H1 (cell line): ENCODE results near the gene PLEKHA1. TPM values are rescaled to one million over a fixed set of nuclear protein-coding genes. Genes with fewer than 3 reads are reported as not detected.

Source experiments
- CTCF ChIA-PET: fragments of 300-600 bp; sonication (Branson Sonifier 250); formaldehyde crosslinking; loops from one replicate; lab custom pipeline; 2021; ENCODE audit not compliant: partially characterized antibody; lab: Charles Lee
- POLR2A ChIA-PET: fragments of 300-600 bp; sonication (Branson Sonifier 250); formaldehyde crosslinking; loops from one replicate; lab custom pipeline; 2021; ENCODE audit warnings: inconsistent platforms; ENCODE audit not compliant: partially characterized antibody; lab: Charles Lee
- DNase-seq, 2 experiments: peaks; one replicate each; pipeline versions ENCODE4 v3.0.0 to v3.0.0-alpha.2; 2010 to 2022; ENCODE audit warnings: low spot score in 2 of 2, low read depth in 1 of 2, mixed read lengths in 1 of 2
- FAIRE-seq: peaks from 2 replicates; lab custom pipeline; 2011; peaks lifted over from hg19 to GRCh38; lab: Jason Lieb, UNC
- H2AFZ ChIP-seq: 2 replicates; pipeline ENCODE4 v1.8.1; 2012; ENCODE audit warnings: low read length, inconsistent platforms
- H2AK5ac ChIP-seq: 2 replicates; pipeline ENCODE4 v1.6.1; 2013; ENCODE audit warnings: low read depth, low read length
- H2BK120ac ChIP-seq: replicated peaks from 2 replicates; pipeline ENCODE3; 2013; ENCODE audit warnings: low read depth, low read length, inconsistent platforms
- H2BK12ac ChIP-seq: 2 replicates; pipeline ENCODE4 v1.6.1; 2013; ENCODE audit warnings: low read depth, low read length
- H2BK15ac ChIP-seq: 2 replicates; pipeline ENCODE4 v1.6.1; 2013; ENCODE audit warnings: low read length
- H2BK20ac ChIP-seq: 2 replicates; pipeline ENCODE4 v1.6.1; 2013; ENCODE audit warnings: low read length
- H2BK5ac ChIP-seq: 2 replicates; pipeline ENCODE4 v1.6.1; 2013; ENCODE audit warnings: low read depth, low read length
- H3K14ac ChIP-seq: 2 replicates; pipeline ENCODE4 v1.6.1; 2013; ENCODE audit warnings: inconsistent platforms; ENCODE audit not compliant: insufficient read length
- H3K18ac ChIP-seq: 2 replicates; pipeline ENCODE4 v1.6.1; 2013; ENCODE audit warnings: low read length; ENCODE audit errors: extremely low read depth
- H3K23ac ChIP-seq: 2 replicates; pipeline ENCODE4 v1.6.1; 2013; ENCODE audit warnings: inconsistent platforms; ENCODE audit not compliant: insufficient read length
- H3K23me2 ChIP-seq: 2 replicates; pipeline ENCODE4 v1.6.1; 2013; ENCODE audit warnings: low read depth, low read length
- H3K27ac ChIP-seq: 2 replicates; pipeline ENCODE4 v1.6.1; 2011; ENCODE audit warnings: low read depth, low read length, inconsistent platforms
- H3K27me3 ChIP-seq, 4 experiments: replicated peaks in 1 of 4; 1 replicate in 1 of 4; 2 replicates in 3 of 4; pipeline versions ENCODE4 v1.6.1 to v1.8.1; 2011 to 2013; ENCODE audit warnings: low read length in 3 of 4, mild to moderate bottlenecking in 3 of 4, inconsistent platforms in 2 of 4, mixed read lengths in 2 of 4, moderate library complexity in 1 of 4; ENCODE audit not compliant: control insufficient read depth in 3 of 4, insufficient read depth in 3 of 4; ENCODE audit errors: extremely low read depth in 1 of 4
- H3K36me3 ChIP-seq, 4 experiments: 2 replicates each; pipeline versions ENCODE4 v1.6.1 to v1.8.1; 2011 to 2013; ENCODE audit warnings: mild to moderate bottlenecking in 4 of 4, low read length in 3 of 4, moderate library complexity in 2 of 4, control low read depth in 1 of 4, inconsistent platforms in 1 of 4; ENCODE audit not compliant: insufficient read depth in 4 of 4, control insufficient read depth in 2 of 4
- H3K4ac ChIP-seq: replicated peaks from 2 replicates; pipeline ENCODE3; 2013; ENCODE audit warnings: low read length, low read depth, mixed read lengths, inconsistent platforms; ENCODE audit not compliant: insufficient read length
- H3K4me1 ChIP-seq, 4 experiments: replicated peaks in 1 of 4; 1 replicate in 1 of 4; 2 replicates in 3 of 4; pipeline versions ENCODE4 v1.6.1 to v1.8.1; 2011 to 2013; ENCODE audit warnings: low read length in 3 of 4, inconsistent platforms in 2 of 4, mixed read lengths in 1 of 4; ENCODE audit not compliant: insufficient read depth in 4 of 4, control insufficient read depth in 3 of 4
- H3K4me2 ChIP-seq, 2 experiments: 2 replicates each; pipeline versions ENCODE4 v1.6.1 to v1.8.1; 2011 to 2013; ENCODE audit warnings: low read depth in 2 of 2, low read length in 2 of 2, control low read depth in 1 of 2, inconsistent platforms in 1 of 2, mild to moderate bottlenecking in 1 of 2; ENCODE audit not compliant: insufficient read depth in 1 of 2
- H3K4me3 ChIP-seq, 4 experiments: fragments of 200-600, 300-600 bp in 1 of 4; sonication (generic), shearing (Covaris generic), sonication (Bioruptor Twin) in 1 of 4; 2 replicates each; pipeline versions ENCODE4 v1.5.1 to v1.8.1; 2011 to 2016; ENCODE audit warnings: low read length in 4 of 4, low read depth in 3 of 4, control low read depth in 2 of 4, inconsistent platforms in 2 of 4, mild to moderate bottlenecking in 2 of 4, mixed read lengths in 1 of 4, moderate library complexity in 1 of 4; ENCODE audit not compliant: insufficient read depth in 2 of 4; ENCODE audit errors: extremely low read depth in 1 of 4
- H3K56ac ChIP-seq: replicated peaks from 2 replicates; pipeline ENCODE3; 2013; ENCODE audit warnings: low read depth, mild to moderate bottlenecking, mixed read lengths, low read length, inconsistent platforms; ENCODE audit not compliant: insufficient read length
- H3K79me1 ChIP-seq: 2 replicates; pipeline ENCODE4 v1.6.1; 2013; ENCODE audit warnings: low read depth, low read length, control low read depth
- H3K79me2 ChIP-seq, 2 experiments: 2 replicates each; pipeline versions ENCODE4 v1.6.1 to v1.8.1; 2012 to 2013; ENCODE audit warnings: low read length in 2 of 2, mild to moderate bottlenecking in 2 of 2, inconsistent platforms in 1 of 2; ENCODE audit not compliant: insufficient read depth in 2 of 2, control insufficient read depth in 1 of 2
- H3K9ac ChIP-seq, 4 experiments: replicated peaks in 1 of 4; 1 replicate in 1 of 4; 2 replicates in 3 of 4; pipeline versions ENCODE4 v1.6.1 to v1.8.1; 2011 to 2013; ENCODE audit warnings: low read depth in 3 of 4, low read length in 3 of 4, control low read depth in 2 of 4, mild to moderate bottlenecking in 2 of 4, moderate library complexity in 2 of 4, inconsistent platforms in 1 of 4; ENCODE audit errors: extremely low read depth in 1 of 4
- H3K9me3 ChIP-seq, 2 experiments: 2 replicates each; pipeline versions ENCODE4 v1.6.1 to v1.8.1; 2012 to 2013; ENCODE audit warnings: mild to moderate bottlenecking in 2 of 2, moderate library complexity in 2 of 2, control low read depth in 1 of 2, inconsistent platforms in 1 of 2, low read depth in 1 of 2, low read length in 1 of 2, mixed read lengths in 1 of 2; ENCODE audit not compliant: insufficient read depth in 2 of 2
- H4K20me1 ChIP-seq, 2 experiments: replicated peaks in 1 of 2; 2 replicates each; pipeline versions ENCODE3 to v1.8.1; 2011 to 2013; ENCODE audit warnings: inconsistent platforms in 2 of 2, low read length in 2 of 2, mild to moderate bottlenecking in 1 of 2; ENCODE audit not compliant: insufficient read depth in 2 of 2, control insufficient read depth in 1 of 2
- H4K5ac ChIP-seq: 2 replicates; pipeline ENCODE4 v1.6.1; 2013; ENCODE audit warnings: low read length, low read depth, mixed read lengths, inconsistent platforms; ENCODE audit not compliant: insufficient read length
- H4K8ac ChIP-seq: 2 replicates; pipeline ENCODE4 v1.8.0; 2013; ENCODE audit warnings: mild to moderate bottlenecking, moderate library complexity, low read length, inconsistent platforms; ENCODE audit not compliant: insufficient read depth; ENCODE audit errors: extremely low read depth
- H4K91ac ChIP-seq: replicated peaks from 2 replicates; pipeline ENCODE3; 2013; ENCODE audit warnings: low read length, mixed read lengths, inconsistent platforms; ENCODE audit not compliant: insufficient read length
- BACH1 ChIP-seq: IDR thresholded peaks from 2 replicates; pipeline ENCODE4 v1.6.1; 2012; ENCODE audit warnings: low read length, improper control_type of control experiment
- EZH2 ChIP-seq: fragments of 200-600 bp; sonication (generic); IDR thresholded peaks from 2 replicates; pipeline ENCODE4 v1.7.1; 2012; ENCODE audit warnings: low read depth, mild to moderate bottlenecking, moderate library complexity, low read length, inconsistent platforms; ENCODE audit not compliant: severe bottlenecking
- KDM4A ChIP-seq: IDR thresholded peaks from one replicate; pipeline ENCODE4 v1.7.1; 2012; ENCODE audit warnings: low read depth, mild to moderate bottlenecking, moderate library complexity, low read length, inconsistent platforms; ENCODE audit not compliant: severe bottlenecking
- MAFK ChIP-seq: IDR thresholded peaks from 2 replicates; pipeline ENCODE4 v1.6.1; 2012; ENCODE audit warnings: low read depth, mild to moderate bottlenecking, improper control_type of control experiment, low read length
- POLR2A ChIP-seq, 2 experiments: IDR thresholded peaks; 1 replicate in 1 of 2; 2 replicates in 1 of 2; pipeline ENCODE4 v1.6.1; 2011; ENCODE audit warnings: low read depth in 2 of 2, low read length in 2 of 2, mild to moderate bottlenecking in 2 of 2; ENCODE audit errors: control extremely low read depth in 1 of 2
- RAD21 ChIP-seq, 2 experiments: IDR thresholded peaks in 1 of 2; conservative IDR thresholded peaks in 1 of 2; 2 replicates each; pipeline ENCODE4 v1.6.1; 2011; ENCODE audit warnings: low read depth in 2 of 2, low read length in 2 of 2, improper control_type of control experiment in 1 of 2, inconsistent platforms in 1 of 2, mild to moderate bottlenecking in 1 of 2, moderate library complexity in 1 of 2
- SP4 ChIP-seq: IDR thresholded peaks from 2 replicates; pipeline ENCODE4 v1.6.1; 2012; ENCODE audit warnings: low read length, inconsistent platforms
- TAF1 ChIP-seq: IDR thresholded peaks from 2 replicates; pipeline ENCODE4 v1.6.1; 2011; ENCODE audit warnings: mild to moderate bottlenecking, low read depth, low read length
- TAF7 ChIP-seq: optimal IDR thresholded peaks from 2 replicates; pipeline ENCODE3; 2011; ENCODE audit warnings: low read depth, mild to moderate bottlenecking, inconsistent platforms, low read length, moderate library complexity, borderline replicate concordance
- TBP ChIP-seq: IDR thresholded peaks from 2 replicates; pipeline ENCODE4 v1.6.1; 2011; ENCODE audit warnings: low read depth, low read length, improper control_type of control experiment
- WGBS, 2 experiments: shearing (Covaris generic) in 1 of 2; methylation state at CpG; one replicate each; pipeline versions ENCODE4 v1.1.6 to v1.1.7; 2013 to 2015; ENCODE audit warnings: low lambda C conversion rate in 2 of 2, mixed read lengths in 2 of 2, inconsistent platforms in 1 of 2, low coverage in 1 of 2, missing lambda C conversion rate in 1 of 2; ENCODE audit not compliant: insufficient replicate concordance in 2 of 2, insufficient coverage in 1 of 2, insufficient read length in 1 of 2; ENCODE audit errors: extremely low coverage in 1 of 2, missing lambda C conversion rate in 1 of 2; 5-methylcytosine and 5-hydroxymethylcytosine counted together
- polyA plus RNA-seq, 7 experiments: library from polyadenylated mRNA; depleted of rRNA in 3 of 7; stranded (reverse) in 5 of 7; unstranded in 2 of 7; fragments of >200 nt in 5 of 7; fragments of 200-250 nt in 2 of 7; gene quantifications; 1 replicate in 5 of 7; 2 replicates in 1 of 7; 4 replicates in 1 of 7; pipeline versions ENCODE4 v1.2.1 to v1.2.3, GENCODE V29; 2011 to 2013; ENCODE audit warnings: missing spikeins in 2 of 7, mixed read lengths in 2 of 7
- total RNA-seq: library from RNA; stranded (reverse); fragmentation: NEBNext Ultra II Directional; extraction: Animal tissue kit (Norgen Biotek cat#: 25700); gene quantifications from 2 replicates; pipeline ENCODE4 v1.2.1, GENCODE V29; 2021

Gene PLEKHA1
- total and polyA plus RNA-seq, 2 of the 8 experiments (the other 6 are each of a cell fraction or from before 2014, with no cell fraction given): 15.6 to 39.7 TPM

DNA sequence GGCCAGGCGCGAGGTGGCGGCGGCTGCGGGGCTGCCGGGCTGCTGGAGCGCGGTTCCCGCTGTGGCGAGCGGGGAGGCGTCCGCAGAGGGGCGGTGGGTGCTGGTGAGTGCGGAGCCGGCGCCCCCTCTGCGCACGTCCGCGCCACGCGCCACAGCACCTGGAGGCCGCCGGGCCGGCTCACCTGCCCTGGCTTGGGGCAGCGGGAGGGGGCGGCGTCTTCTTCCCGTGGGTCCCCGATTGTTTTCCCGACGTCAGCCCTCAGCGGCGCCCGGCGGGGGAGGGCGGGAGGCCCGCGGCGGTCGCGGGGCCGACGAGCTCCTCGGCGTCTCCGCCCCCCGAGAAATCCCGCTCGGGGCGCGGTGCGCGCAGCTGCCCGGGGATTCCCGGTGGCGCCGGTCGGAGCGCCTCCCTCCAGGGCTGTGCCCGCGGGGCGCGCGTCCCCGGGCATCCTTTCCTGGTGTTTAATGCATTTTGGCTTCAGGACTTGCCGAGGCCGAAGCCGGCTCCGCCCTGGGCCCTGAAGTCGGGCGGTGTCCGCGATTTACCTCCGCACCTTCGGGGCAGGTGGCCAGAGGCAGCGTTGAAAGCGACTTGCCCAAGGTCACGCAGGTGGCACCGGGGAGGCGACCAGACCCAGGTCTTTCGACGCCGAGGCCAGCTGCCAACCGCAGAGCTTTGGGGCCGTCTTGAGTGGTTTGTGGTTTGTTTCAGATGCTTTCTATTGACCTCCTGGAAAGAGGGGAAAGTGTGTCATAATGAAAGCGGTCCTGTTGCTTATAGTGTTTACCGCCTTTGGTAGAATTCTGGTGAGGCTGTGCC is 561 bp downstream of the PLEKHA1 start:
- Histone ChIP-seq H3K9me3 (no peaks in the 10 kb centered on the region), H3K9ac (peak overlapping the region; percentile 51 to 86 (median 54)), H2BK120ac (no peak overlapping the region), H2AK5ac (no peak overlapping the region), H4K20me1 (no peaks in the 10 kb centered on the region), H2AFZ (no peak overlapping the region), H4K5ac (peak overlapping the region; percentile 41), H3K4ac (peak overlapping the region; percentile 53), H3K27me3 (peaks cover 0 to 11% (median 5%) of the 10 kb centered on the region in 4 experiments; a peak in 3 of 7 replicates), H3K4me3 (peak overlapping the region; percentile 64 to 74 (median 71)), H2BK15ac (no peak overlapping the region), H4K91ac (no peak overlapping the region), H3K79me1 (0 out of 2 replicates have a peak, but pooled peaks cover 6% of the 10 kb centered on the region), H3K23ac (no peak overlapping the region), H3K18ac (peak overlapping the region; percentile 14; the same call in 1 of the 2 replicates), H2BK12ac (no peak overlapping the region), H3K56ac (peak overlapping the region; percentile 21), H3K23me2 (peaks cover 5% of the 10 kb centered on the region), H2BK5ac (0 out of 2 replicates have a peak overlapping the region, but pooled peaks have one; percentile 21), H3K36me3 (no peaks in the 10 kb centered on the region; a peak in 3 of 8 replicates), H3K4me1 (peaks cover 0 to 3% (median 0%) of the 10 kb centered on the region in 4 experiments; a peak in 2 of 7 replicates), H3K27ac (peak overlapping the region; percentile 63; the same call in 1 of the 2 replicates), H2BK20ac (no peak overlapping the region), H4K8ac (no peak overlapping the region), H3K14ac (no peak overlapping the region), H3K4me2 (peak overlapping the region; percentile 80 to 81), H3K79me2 (peaks cover 7 to 45% of the 10 kb centered on the region in 2 experiments; a peak in 3 of 4 replicates)
- ChIA-PET POLR2A (interaction anchor here (0.6 to 1.7 kb wide), 6 partner anchors 9 to 502 kb away, joined by 3 to 5 read pairs (median 3); no protein-coding TSS in a partner anchor), CTCF (interaction anchor here (1.6 kb wide), 1 partner anchor 60 kb away, joined by 11 read pairs; no protein-coding TSS in a partner anchor)
- no peak for FAIRE-seq
- peak in 1 of 2 experiments; percentile 78 for DNase-seq
- WGBS, 2 experiments: 1% methylated on average over 45 of the region's 89 CpGs; no CpG with 5 or more reads in 1 of the 2 experiments
- peak; percentile 11; the same call in 1 of the 2 replicates for TF ChIP-seq BACH1
- TF ChIP-seq POLR2A (IDR thresholded peaks at IDR 0.05; ENCODE audit: control extremely low read depth in 1 of 2, low read depth in 2 of 2, low read length in 2 of 2): peak; percentile 44 to 61
- no peak for TF ChIP-seq RAD21 (IDR thresholded peaks at IDR 0.05 in 1 of 2, conservative IDR thresholded peaks at IDR 0.05 in 1 of 2; ENCODE audit: low read depth in 2 of 2, low read length in 2 of 2)
- no peak for TF ChIP-seq SP4
- peak; percentile 34 for TF ChIP-seq EZH2
- peak; percentile 1 for TF ChIP-seq TAF7
- TF ChIP-seq TBP: no peak
- TF ChIP-seq KDM4A: peak; percentile 88
- no peak for TF ChIP-seq MAFK
- TF ChIP-seq TAF1: peak; percentile 53; the same call in 1 of the 2 replicates
